Esophagus (tissue), 2 donors: ENCODE measurements around the gene PDX1. TPM values are rescaled to one million over a fixed set of nuclear protein-coding genes. Genes with fewer than 3 reads are reported as not detected.

Experiments
- H3K27ac ChIP-seq, 2 donors: one replicate each; pipeline ENCODE4 v1.5.1; 2013; ENCODE audit warnings: low read depth in 2 of 2, mild to moderate bottlenecking in 2 of 2, inconsistent platforms in 1 of 2, low read length in 1 of 2, moderate library complexity in 1 of 2
- H3K27me3 ChIP-seq, 2 donors: one replicate each; pipeline ENCODE4 v1.6.1; 2013; ENCODE audit warnings: low read length in 2 of 2, control low read depth in 1 of 2, mild to moderate bottlenecking in 1 of 2; ENCODE audit not compliant: insufficient read depth in 2 of 2, control insufficient read depth in 1 of 2
- H3K36me3 ChIP-seq, 2 donors: one replicate each; pipeline ENCODE4 v1.6.1; 2013; ENCODE audit warnings: low read length in 1 of 2; ENCODE audit not compliant: control insufficient read depth in 2 of 2, insufficient read depth in 2 of 2
- H3K4me1 ChIP-seq, 2 donors: one replicate each; pipeline ENCODE4 v1.6.1; 2013; ENCODE audit warnings: low read length in 1 of 2; ENCODE audit not compliant: control insufficient read depth in 2 of 2, insufficient read depth in 2 of 2
- H3K4me3 ChIP-seq, 2 donors: one replicate each; pipeline ENCODE4 v1.5.1; 2013; ENCODE audit warnings: low read length in 2 of 2, mild to moderate bottlenecking in 2 of 2, low read depth in 1 of 2, moderate library complexity in 1 of 2
- H3K9me3 ChIP-seq, 2 donors: one replicate each; pipeline ENCODE4 v1.6.1; 2013; ENCODE audit warnings: mild to moderate bottlenecking in 2 of 2, low read depth in 1 of 2, low read length in 1 of 2, moderate library complexity in 1 of 2; ENCODE audit not compliant: control insufficient read depth in 2 of 2, insufficient read depth in 1 of 2
- WGBS, 2 donors: extraction: QIAGEN DNeasy Blood & Tissue Kit; methylation state at CpG; one replicate each; pipeline ENCODE4 v1.1.7; 2013; 5-methylcytosine and 5-hydroxymethylcytosine counted together
- polyA plus RNA-seq, 2 donors: library from polyadenylated mRNA; stranded (reverse); fragments of 200-250 nt; gene quantifications; one replicate each; pipeline ENCODE4 v1.2.3, GENCODE V29; 2013
- donor health status: healthy with polysubstance abuse.
- donor health status: Bipolar disorder and iron deficiency.

The PDX1 gene
- polyA plus RNA-seq, 2 donors, result not detected

DNA sequence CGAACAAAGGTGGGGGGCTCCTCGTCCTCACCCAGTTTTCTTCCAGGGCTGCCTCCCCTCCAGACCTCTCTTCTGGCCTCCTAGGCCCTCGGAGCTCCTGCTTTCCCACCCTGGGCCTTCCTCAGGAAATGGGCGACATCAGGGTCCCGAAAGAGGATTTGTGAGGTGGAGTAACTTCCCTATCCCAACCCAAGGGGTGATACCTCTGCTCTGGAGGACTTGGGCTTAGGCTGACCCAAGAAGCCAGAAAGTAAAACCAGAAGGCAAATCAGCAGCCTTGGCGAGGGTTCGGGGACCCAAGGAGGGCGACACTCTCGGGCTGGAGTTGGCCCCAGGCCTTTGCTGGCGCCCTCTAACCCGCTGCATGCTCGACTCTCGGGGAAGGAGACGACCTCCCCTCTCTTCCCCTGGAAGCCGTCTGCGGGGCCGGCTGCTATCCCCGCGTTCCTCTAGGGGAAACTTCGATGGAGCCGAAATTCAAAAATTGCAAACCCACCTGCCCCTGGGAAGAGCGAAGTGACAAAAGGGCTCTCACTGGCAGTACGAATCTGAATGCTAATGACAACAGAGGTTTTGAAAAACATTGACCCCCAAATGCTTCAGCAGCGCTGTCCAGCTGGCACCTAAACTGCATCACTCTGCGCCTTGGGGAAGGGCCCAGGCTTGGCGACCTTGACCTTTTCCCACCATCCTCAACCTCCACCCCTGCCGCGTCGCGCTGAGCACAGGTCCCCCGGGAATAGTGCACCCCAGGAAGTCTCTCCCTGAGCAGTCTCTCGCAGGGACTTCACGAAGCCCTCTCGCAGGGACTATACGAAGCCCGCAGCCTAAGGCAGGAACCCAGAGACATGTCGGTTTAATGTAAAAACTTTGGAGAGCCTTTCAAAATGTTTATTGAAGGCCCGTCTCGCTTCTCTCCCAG, 2.4 kb downstream of the PDX1 start:
- H3K4me1 ChIP-seq, result peaks cover 9 to 14% of the 10 kb centered on the region in 2 donors
- H3K27me3 ChIP-seq, result peaks cover 13 to 49% of the 10 kb centered on the region in 2 donors
- H3K36me3 ChIP-seq, result no peaks in the 10 kb centered on the region
- peaks cover 0 to 4% of the 10 kb centered on the region in 2 donors for H3K9me3 ChIP-seq
- no peak overlapping the region for H3K4me3 ChIP-seq
- WGBS, 2 donors, result 14 to 26% methylated on average over 39 of the region's 39 CpGs
- H3K27ac ChIP-seq, result no peak overlapping the region

DNA sequence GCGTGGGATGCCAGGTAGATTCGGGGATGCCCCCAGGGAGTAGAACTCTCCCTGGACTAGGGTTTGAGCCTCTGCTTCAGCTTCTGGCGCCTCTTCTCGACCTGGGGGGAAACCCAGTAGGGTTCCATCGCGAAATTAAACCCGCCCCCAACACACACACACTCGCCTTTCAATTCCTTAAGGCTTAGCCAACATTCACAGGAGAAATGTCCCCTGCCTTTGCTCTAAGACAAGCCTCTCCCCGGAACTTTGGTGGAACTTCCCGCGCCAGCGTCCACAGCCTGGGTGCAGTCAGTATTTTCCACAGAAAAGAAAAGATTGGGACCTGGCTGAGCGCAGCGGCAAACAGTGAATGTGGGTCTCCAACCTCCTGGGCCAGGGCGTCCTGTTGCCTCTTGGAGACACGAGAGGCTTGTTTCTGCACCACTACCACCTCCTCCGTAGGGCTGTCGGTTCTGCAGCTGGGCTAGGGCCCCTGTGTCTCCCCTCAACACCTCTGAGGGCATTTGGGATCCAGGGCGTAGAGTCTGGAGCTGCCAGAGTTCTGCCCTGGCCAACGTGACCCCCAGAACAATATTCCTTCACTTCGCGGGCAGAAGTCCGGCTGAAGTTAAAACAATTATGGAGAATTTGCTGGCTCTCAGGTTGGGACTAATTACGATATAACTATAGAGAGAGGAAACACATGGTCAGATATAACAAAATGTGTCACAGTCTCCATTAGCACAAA, 3.2 kb downstream of the PDX1 start:
- peaks cover 13 to 53% of the 10 kb centered on the region in 2 donors for H3K27me3 ChIP-seq
- peaks cover 0 to 4% of the 10 kb centered on the region in 2 donors for H3K9me3 ChIP-seq
- H3K4me1 ChIP-seq, result peaks cover 9 to 12% of the 10 kb centered on the region in 2 donors
- no peaks in the 10 kb centered on the region for H3K36me3 ChIP-seq
- H3K27ac ChIP-seq, result no peak overlapping the region
- WGBS, 2 donors, result 7 to 18% methylated on average over 24 of the region's 24 CpGs
- no peak overlapping the region for H3K4me3 ChIP-seq

DNA sequence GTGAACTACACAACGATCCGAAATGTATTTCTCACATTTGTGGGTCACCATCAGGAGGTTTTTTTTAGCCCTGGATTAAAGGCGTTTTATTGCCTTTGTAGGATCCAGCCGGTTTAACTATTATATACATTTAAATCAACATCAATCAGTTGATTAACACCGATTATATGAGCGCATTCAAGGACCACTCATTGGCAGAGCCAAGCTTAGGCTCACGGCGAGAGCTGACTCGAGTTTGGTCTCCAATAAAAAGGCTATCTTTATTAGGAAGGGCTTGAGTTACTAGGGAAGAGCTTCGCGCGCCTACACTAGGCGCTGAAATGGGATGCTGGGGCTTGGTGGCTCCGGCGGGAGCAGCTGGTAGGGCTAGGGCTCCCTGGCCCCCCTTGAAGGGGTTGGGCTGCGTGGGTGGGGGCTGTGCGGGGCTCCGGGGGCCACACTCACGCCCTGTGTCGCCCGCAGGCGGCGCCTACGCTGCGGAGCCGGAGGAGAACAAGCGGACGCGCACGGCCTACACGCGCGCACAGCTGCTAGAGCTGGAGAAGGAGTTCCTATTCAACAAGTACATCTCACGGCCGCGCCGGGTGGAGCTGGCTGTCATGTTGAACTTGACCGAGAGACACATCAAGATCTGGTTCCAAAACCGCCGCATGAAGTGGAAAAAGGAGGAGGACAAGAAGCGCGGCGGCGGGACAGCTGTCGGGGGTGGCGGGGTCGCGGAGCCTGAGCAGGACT, 4.2 kb downstream of the PDX1 start:
- Histone ChIP-seq H3K27me3 (peaks cover 20 to 50% of the 10 kb centered on the region in 2 donors), H3K4me1 (peaks cover 9 to 11% of the 10 kb centered on the region in 2 donors), H3K36me3 (no peaks in the 10 kb centered on the region), H3K4me3 (no peak overlapping the region), H3K9me3 (peaks cover 2 to 4% of the 10 kb centered on the region in 2 donors), H3K27ac (no peak overlapping the region)
- 7 to 12% methylated on average over 48 of the region's 48 CpGs for WGBS, 2 donors

DNA sequence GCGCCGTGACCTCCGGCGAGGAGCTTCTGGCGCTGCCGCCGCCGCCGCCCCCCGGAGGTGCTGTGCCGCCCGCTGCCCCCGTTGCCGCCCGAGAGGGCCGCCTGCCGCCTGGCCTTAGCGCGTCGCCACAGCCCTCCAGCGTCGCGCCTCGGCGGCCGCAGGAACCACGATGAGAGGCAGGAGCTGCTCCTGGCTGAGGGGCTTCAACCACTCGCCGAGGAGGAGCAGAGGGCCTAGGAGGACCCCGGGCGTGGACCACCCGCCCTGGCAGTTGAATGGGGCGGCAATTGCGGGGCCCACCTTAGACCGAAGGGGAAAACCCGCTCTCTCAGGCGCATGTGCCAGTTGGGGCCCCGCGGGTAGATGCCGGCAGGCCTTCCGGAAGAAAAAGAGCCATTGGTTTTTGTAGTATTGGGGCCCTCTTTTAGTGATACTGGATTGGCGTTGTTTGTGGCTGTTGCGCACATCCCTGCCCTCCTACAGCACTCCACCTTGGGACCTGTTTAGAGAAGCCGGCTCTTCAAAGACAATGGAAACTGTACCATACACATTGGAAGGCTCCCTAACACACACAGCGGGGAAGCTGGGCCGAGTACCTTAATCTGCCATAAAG, 4.8 kb downstream of the PDX1 start:
- no peaks in the 10 kb centered on the region for H3K36me3 ChIP-seq
- peaks cover 9 to 11% of the 10 kb centered on the region in 2 donors for H3K4me1 ChIP-seq
- H3K27ac ChIP-seq, result no peak overlapping the region
- 7 to 20% methylated on average over 27 to 46 of the region's 46 CpGs for WGBS, 2 donors
- peaks cover 2 to 4% of the 10 kb centered on the region in 2 donors for H3K9me3 ChIP-seq
- H3K27me3 ChIP-seq, result peaks cover 24 to 47% of the 10 kb centered on the region in 2 donors
- H3K4me3 ChIP-seq, result no peak overlapping the region

DNA sequence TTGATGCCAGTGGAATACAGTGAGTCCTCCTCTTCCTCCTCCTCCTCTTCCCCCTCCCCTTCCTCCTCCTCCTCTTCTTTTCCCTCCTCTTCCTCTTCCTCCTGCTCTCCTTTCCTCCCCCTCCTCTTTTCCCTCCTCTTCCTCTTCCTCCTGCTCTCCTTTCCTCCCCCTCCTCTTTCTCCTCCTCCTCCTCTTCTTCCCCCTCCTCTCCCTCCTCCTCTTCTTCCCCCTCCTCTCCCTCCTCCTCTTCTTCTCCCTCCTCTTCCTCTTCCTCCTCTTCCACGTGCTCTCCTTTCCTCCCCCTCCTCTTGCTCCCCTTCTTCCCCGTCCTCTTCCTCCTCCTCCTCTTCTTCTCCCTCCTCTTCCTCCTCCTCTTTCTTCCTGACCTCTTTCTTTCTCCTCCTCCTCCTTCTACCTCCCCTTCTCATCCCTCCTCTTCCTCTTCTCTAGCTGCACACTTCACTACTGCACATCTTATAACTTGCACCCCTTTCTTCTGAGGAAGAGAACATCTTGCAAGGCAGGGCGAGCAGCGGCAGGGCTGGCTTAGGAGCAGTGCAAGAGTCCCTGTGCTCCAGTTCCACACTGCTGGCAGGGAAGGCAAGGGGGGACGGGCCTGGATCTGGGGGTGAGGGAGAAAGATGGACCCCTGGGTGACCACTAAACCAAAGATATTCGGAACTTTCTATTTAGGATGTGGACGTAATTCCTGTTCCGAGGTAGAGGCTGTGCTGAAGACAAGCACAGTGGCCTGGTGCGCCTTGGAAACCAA, 5.6 kb downstream of the PDX1 start:
- H3K27ac ChIP-seq, result no peak overlapping the region
- no peaks in the 10 kb centered on the region for H3K36me3 ChIP-seq
- peaks cover 2 to 4% of the 10 kb centered on the region in 2 donors for H3K9me3 ChIP-seq
- WGBS, 2 donors, result 25 to 29% methylated on average over 9 of the region's 9 CpGs
- peaks cover 24 to 41% of the 10 kb centered on the region in 2 donors for H3K27me3 ChIP-seq
- no peak overlapping the region for H3K4me3 ChIP-seq
- H3K4me1 ChIP-seq, result peaks cover 3% of the 10 kb centered on the region in 2 donors

DNA sequence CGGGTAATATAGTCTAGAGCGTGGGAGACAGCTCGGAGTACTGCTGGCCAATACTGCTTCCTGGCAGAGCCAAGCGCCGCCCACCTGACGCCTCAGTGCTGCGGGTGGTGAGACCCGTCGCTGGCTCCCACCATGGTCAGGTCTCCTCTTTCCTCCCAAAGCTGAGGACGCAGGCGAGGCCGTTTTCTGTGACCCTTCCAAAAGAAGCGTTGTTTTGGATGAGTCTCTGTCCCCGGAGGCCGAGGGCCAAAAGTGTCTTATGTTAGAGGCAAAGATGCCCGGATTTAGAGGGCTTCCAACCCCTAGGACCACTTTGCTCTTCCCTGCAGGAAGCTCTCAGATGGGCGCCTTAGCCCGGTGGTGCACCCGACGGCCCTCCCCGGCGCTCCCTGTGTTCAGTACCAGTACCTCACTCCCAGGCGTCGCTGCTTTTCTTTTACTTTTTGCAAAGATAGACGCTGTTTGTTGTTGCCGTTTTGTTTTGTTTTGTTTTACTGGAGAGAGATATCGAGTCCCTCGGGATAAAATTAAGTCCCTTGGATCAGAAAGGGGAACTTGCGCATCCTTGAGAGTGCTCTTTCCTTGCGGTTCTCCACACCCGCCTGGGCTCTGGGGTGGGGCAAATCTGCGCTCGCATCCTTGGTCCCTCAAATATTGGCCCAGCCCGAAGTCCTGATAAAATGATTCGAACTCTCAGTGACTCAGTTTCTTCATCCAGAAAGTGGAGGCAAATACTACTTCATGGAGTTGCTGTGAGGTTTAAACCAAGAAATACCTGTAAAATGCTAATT, 7.0 kb downstream of the PDX1 start:
- Histone ChIP-seq H3K27ac (no peak overlapping the region), H3K36me3 (no peaks in the 10 kb centered on the region), H3K9me3 (peaks cover 2 to 4% of the 10 kb centered on the region in 2 donors), H3K4me3 (no peak overlapping the region), H3K27me3 (peaks cover 22 to 35% of the 10 kb centered on the region in 2 donors), H3K4me1 (peaks cover 0 to 1% of the 10 kb centered on the region in 2 donors)
- WGBS, 2 donors, result 4 to 17% methylated on average over 35 of the region's 35 CpGs

DNA sequence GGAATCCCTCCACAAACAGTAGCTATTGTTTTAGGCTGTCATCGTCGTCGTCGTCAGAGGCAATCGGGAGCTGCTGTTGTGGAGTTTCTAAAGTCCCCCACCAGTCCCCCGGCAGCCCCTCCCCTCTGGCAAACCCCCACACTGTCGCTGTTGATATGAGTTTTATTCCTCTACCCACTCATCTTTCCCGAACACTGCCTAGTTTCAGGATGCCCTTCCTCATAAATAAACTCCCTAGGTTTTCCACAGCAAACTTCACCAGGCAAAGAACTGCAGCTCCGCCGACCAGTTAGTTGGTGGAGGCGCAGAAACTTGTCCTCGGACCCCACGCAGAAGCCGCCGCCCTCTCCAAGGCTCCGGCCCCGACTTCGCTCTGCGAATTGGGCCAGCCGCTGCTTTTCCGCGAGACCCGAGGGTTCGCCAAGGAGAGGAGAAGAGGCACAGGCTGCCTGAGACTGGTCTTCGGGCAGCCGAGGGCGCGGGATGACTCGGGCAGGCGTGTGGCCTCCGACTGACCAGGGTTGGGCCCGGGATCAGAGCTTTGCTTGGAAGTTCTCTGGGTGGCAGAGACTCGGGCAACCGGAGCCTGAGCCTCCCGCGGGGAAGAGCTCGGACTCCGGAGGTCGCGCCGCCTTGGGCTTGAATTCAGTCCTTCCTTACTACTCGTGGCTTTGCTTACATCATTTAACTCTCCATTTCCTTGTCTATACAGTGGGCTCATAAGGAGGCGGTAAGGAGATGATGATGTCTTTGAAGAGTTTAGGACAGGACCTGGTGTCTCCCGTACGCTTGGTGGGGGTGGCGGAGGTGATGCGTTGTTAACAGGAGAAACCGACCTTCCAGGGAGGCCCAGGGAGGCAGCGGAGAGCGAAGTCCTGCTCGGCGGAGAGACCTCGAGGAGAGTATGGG, 7.9 kb downstream of the PDX1 start:
- Histone ChIP-seq H3K36me3 (no peaks in the 10 kb centered on the region), H3K9me3 (peaks cover 2 to 4% of the 10 kb centered on the region in 2 donors), H3K27me3 (peaks cover 18 to 29% of the 10 kb centered on the region in 2 donors), H3K4me1 (peaks cover 0 to 1% of the 10 kb centered on the region in 2 donors), H3K27ac (no peak overlapping the region), H3K4me3 (no peak overlapping the region)
- WGBS, 2 donors, result 8 to 15% methylated on average over 53 of the region's 53 CpGs
